GM12892 (cell line): ENCODE measurements around the gene FAM193A.

Experiments used
- POLR2A ChIP-seq: IDR thresholded peaks from 2 replicates; pipeline ENCODE4 v1.6.1; 2011; ENCODE audit warnings: low read depth, low read length, control low read depth
- POLR2AphosphoS5 ChIP-seq: IDR thresholded peaks from 2 replicates; pipeline ENCODE4 v1.6.1; 2011; ENCODE audit warnings: low read depth, low read length, control low read depth

DNA sequence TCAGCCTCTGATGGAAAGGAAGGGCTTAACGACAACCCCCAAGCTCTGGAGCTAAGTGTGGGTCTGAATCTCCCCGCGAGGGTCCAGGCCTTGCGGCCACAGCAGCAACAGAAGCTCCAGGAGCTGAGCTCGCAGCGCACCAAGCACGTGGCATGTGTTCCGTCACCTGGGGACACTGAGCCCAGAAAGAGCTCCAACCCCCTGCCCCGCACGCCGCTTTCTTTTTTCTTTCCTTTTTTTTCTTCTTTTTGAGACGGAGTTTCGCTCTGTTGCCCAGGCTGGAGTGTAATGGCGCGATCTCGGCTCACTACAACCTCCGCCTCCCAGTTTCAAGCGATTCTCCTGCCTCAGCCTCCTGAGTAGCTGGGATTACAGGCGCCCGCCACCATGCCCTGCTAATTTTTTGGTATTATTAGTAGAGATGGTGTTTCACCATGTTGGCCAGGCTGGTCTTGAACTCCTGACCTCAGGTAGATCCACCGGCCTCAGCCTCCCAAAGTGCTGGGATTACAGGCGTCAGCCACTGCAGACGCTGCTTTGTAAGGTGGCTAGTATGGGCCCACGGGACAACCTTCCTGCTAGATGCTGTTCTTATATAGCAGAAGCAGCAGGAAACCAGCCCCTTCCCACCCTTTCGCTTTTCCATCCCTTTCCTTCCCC lies 220.4 kb downstream of the FAM193A start:
- TF ChIP-seq POLR2AphosphoS5 (no peak), POLR2A (no peak)
